Stimulated activated naive CD8-positive, alpha-beta T cell treated with anti-CD3 and anti-CD28 coated beads, Interleukin-15, amount 100 ng/mL, for 72 hours (primary cell): Measurements from ENCODE around the gene MAP1S.
A peak's percentile ranks its signal among the peaks of the same experiment; 100 is the strongest.

Source experiments
- ATAC-seq: fragments of 150-1000 bp; cut with Tn5 transposase; 2 replicates; pipeline ENCODE4 v1.10.0; 2021; ENCODE audit warnings: mild to moderate bottlenecking, moderate library complexity
- DNase-seq, 2 donors: peaks; one replicate each; pipeline ENCODE4 v3.0.0; 2021 to 2022
- H3K27ac Mint-ChIP-seq, 2 donors: one replicate each; pipeline ENCODE4 v1.8.0; 2022; ENCODE audit warnings: mild to moderate bottlenecking in 2 of 2, mixed read lengths in 2 of 2, moderate library complexity in 2 of 2
- H3K27me3 Mint-ChIP-seq: one replicate; pipeline ENCODE4 v1.8.0; 2022; ENCODE audit warnings: mixed read lengths
- H3K4me1 Mint-ChIP-seq: one replicate; pipeline ENCODE4 v1.8.0; 2022; ENCODE audit warnings: mild to moderate bottlenecking, mixed read lengths
- H3K4me3 Mint-ChIP-seq, 2 donors: one replicate each; pipeline ENCODE4 v1.8.0; 2022; ENCODE audit warnings: mild to moderate bottlenecking in 2 of 2, mixed read lengths in 2 of 2, moderate library complexity in 1 of 2
- H3K9me3 Mint-ChIP-seq, 2 donors: one replicate each; pipeline ENCODE4 v1.8.0; 2022; ENCODE audit warnings: mixed read lengths in 2 of 2

Gene MAP1S

DNA sequence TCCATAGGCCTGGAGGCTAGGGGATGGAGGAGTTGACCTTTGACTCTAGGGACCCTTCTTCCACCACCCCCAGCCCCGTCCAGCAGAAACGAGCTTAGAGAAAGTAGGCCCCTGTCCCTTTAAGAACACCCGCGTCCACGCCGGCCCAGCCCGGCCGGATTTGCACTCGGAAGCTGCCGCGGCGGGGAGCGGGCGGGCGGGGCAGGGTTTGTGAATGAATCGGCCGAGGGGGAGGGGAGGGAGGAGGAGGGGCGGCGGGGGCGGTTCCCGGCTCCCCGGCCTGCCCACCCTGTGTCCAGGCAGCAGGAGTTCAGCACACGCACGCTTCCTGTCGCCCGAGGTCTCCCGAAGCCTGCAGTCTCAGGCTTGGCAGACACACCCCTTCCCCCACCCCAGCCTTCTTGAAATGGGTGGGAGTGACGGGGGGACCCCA is 32.7 kb upstream of the MAP1S start:
- Mint-ChIP-seq H3K9me3 (no peaks in the 10 kb centered on the region), H3K27ac (no peak overlapping the region), H3K27me3 (peaks cover 88% of the 10 kb centered on the region), H3K4me1 (peaks cover 19% of the 10 kb centered on the region), H3K4me3 (no peak overlapping the region)
- ATAC-seq (peak; percentile 39), DNase-seq (no peak)

DNA sequence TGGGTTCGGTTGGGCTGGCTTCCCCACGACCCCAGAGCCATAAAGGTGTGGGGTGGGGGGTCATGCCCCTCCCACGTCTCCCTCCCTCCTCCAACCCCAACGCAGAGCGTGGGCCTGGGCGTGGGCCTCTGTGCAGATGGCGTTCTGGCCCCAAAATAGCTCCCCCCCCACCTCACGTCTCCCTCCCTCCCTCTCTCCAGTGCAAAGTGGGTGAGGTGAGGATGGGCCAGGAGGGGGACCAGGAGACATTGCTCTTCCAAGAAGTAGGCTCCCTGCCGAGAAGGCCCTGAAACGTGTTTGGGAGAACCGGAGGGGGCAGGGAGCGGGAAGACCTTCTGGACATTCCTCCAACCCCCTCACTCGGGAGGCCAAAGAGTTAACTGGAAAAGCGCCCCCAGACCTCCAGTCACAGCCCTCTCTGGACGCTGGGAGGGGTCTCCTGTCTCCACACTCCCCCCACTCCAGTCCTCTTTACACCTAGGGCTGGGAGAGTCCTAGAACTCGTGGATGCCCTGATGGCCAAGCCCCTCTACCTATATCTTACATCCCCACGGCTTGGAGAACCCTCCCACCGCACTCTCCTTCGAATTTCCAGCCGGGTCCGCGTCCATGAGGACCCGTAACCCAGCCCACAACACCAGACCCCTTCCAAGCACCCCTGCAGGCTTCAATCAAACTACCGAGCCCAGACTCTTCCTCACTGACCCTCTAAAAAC is 32.0 kb upstream of the MAP1S start:
- DNase-seq (no peak), ATAC-seq (no peak)
- peak overlapping the region in 1 of 2 donors; percentile 6 for H3K4me3 Mint-ChIP-seq
- H3K4me1 Mint-ChIP-seq = peaks cover 19% of the 10 kb centered on the region
- peaks cover 82% of the 10 kb centered on the region for H3K27me3 Mint-ChIP-seq
- H3K9me3 Mint-ChIP-seq = no peaks in the 10 kb centered on the region
- no peak overlapping the region for H3K27ac Mint-ChIP-seq

GRCh38 chr19:17687857-17688784 is 31.2 kb upstream of the MAP1S start, which contains the start of gene UNC13A:
Gene UNC13A, minus strand, starts transcription at chr19:17688354. Its CDS starts 155 bp downstream, at chr19:17688199.
- H3K9me3 Mint-ChIP-seq = no peaks in the 10 kb centered on the region
- peak within 1 kb of the TSS; percentile 4 to 6 for H3K4me3 Mint-ChIP-seq
- ATAC-seq (peak; percentile 70), DNase-seq (peak; percentile 34 to 40)
- H3K27me3 Mint-ChIP-seq = peaks cover 82% of the 10 kb centered on the region
- peaks cover 19% of the 10 kb centered on the region for H3K4me1 Mint-ChIP-seq
- no peak within 1 kb of the TSS for H3K27ac Mint-ChIP-seq

GRCh38 chr19:17688853-17689595 is 30.3 kb upstream of the MAP1S start:
- H3K4me3 Mint-ChIP-seq = peak overlapping the region in 1 of 2 donors; percentile 4
- DNase-seq = no peak
- H3K27ac Mint-ChIP-seq = no peak overlapping the region

GRCh38 chr19:17692566-17692965 is 26.7 kb upstream of the MAP1S start:
- Mint-ChIP-seq H3K4me3 (no peak overlapping the region), H3K4me1 (peaks cover 10% of the 10 kb centered on the region), H3K27me3 (peaks cover 67% of the 10 kb centered on the region), H3K9me3 (no peaks in the 10 kb centered on the region), H3K27ac (no peak overlapping the region)
- ATAC-seq = no peak
- no peak for DNase-seq

More at GRCh38 chr19:17688853-17689595, 30.3 kb upstream of the MAP1S start:
- Mint-ChIP-seq H3K4me1 (peaks cover 19% of the 10 kb centered on the region), H3K27me3 (peaks cover 79% of the 10 kb centered on the region), H3K9me3 (no peaks in the 10 kb centered on the region)
- ATAC-seq = no peak

DNA sequence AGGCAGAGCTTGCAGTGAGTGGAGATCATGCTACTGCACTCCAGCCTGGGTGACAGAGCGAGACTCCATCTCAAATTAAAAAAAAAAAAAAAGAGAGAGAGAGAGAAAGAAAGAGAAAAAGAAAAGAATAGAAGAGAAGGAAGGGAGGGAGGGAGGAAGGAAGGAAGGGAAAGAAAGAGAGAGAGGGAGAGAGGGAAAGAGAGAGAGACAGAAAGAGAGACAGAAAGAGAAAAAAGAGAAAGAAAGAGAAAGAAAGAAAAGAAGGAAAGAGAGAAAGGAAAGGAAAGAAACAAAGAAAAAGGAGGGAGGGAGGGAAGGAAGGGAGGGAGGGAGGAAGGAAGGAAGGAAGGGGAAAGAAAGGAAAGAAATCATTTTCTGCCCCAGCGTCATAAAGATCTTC is 24.1 kb upstream of the MAP1S start:
- H3K27ac Mint-ChIP-seq = no peak overlapping the region
- no peak for DNase-seq
- H3K4me3 Mint-ChIP-seq = no peak overlapping the region
- H3K4me1 Mint-ChIP-seq = no peaks in the 10 kb centered on the region
- peaks cover 71% of the 10 kb centered on the region for H3K27me3 Mint-ChIP-seq
- ATAC-seq = no peak
- H3K9me3 Mint-ChIP-seq = no peaks in the 10 kb centered on the region

GRCh38 chr19:17703824-17704463 is 15.3 kb upstream of the MAP1S start:
- no peak overlapping the region for H3K4me3 Mint-ChIP-seq
- DNase-seq (peak; percentile 64 to 71), ATAC-seq (peak; percentile 92)
- no peaks in the 10 kb centered on the region for H3K4me1 Mint-ChIP-seq
- no peaks in the 10 kb centered on the region for H3K9me3 Mint-ChIP-seq
- no peak overlapping the region for H3K27ac Mint-ChIP-seq
- peaks cover 18% of the 10 kb centered on the region for H3K27me3 Mint-ChIP-seq

DNA sequence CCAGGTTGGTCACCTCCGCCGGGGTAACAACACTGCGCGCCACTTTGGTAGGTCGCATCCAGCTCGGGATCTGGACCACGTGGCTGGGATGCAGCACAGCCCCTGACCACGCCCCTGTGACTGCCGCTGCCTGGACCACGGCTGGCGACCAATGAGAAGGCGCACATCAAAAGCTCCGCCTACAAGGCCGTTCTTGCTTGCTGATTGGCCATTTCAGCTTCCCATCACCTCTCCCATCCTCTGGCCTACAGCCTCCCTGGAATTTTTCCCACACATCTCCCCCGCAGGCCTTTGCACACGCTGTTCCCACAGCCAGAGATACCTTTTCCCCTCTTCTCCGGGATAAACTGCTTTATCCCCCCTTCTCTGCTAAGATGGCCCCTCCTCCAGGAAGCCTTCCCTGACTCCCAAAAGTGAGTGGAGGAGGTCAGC is 12.5 kb upstream of the MAP1S start:
- DNase-seq (no peak), ATAC-seq (no peak)
- no peak overlapping the region for H3K4me3 Mint-ChIP-seq

GRCh38 chr19:17711851-17712250 is 7.4 kb upstream of the MAP1S start:
- H3K27ac Mint-ChIP-seq = no peak overlapping the region
- no peaks in the 10 kb centered on the region for H3K9me3 Mint-ChIP-seq
- ATAC-seq (no peak), DNase-seq (no peak)
- H3K4me1 Mint-ChIP-seq = no peaks in the 10 kb centered on the region
- H3K4me3 Mint-ChIP-seq = no peak overlapping the region
- H3K27me3 Mint-ChIP-seq = no peaks in the 10 kb centered on the region

More for the DNA sequence above, 12.5 kb upstream of the MAP1S start:
- no peaks in the 10 kb centered on the region for H3K9me3 Mint-ChIP-seq
- no peak overlapping the region for H3K27ac Mint-ChIP-seq
- no peaks in the 10 kb centered on the region for H3K27me3 Mint-ChIP-seq
- no peaks in the 10 kb centered on the region for H3K4me1 Mint-ChIP-seq

GRCh38 chr19:17716309-17716929 is 2.9 kb upstream of the MAP1S start:
- H3K27ac Mint-ChIP-seq = no peak overlapping the region
- H3K27me3 Mint-ChIP-seq = peaks cover 8% of the 10 kb centered on the region
- ATAC-seq = no peak
- no peak overlapping the region for H3K4me3 Mint-ChIP-seq
- no peak for DNase-seq
- peaks cover 37% of the 10 kb centered on the region for H3K4me1 Mint-ChIP-seq
- H3K9me3 Mint-ChIP-seq = no peaks in the 10 kb centered on the region

DNA sequence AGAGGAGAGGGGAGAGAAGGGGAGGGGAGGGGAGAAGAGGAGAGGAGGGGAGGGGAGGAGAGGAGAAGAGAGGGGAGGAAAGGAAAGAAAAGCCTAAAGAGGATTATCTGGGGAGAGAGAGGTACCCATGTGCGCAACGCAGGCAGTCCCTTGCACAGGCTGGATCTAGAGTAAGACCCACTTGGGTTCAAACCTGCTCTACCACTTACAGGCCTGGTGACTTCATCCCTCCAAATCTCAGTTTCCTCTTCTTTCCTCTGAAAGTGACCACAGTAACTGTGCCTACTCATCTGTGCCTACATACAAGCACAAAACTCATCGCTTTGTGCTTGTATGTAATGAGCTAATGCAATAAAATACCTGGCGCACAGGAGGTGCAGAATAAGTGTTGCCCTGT is 732 bp upstream of the MAP1S start:
- Mint-ChIP-seq H3K4me3 (peak overlapping the region; percentile 89 to 90), H3K4me1 (peaks cover 45% of the 10 kb centered on the region), H3K9me3 (no peaks in the 10 kb centered on the region), H3K27ac (peak overlapping the region in 1 of 2 donors; percentile 96), H3K27me3 (peaks cover 8% of the 10 kb centered on the region)
- DNase-seq = peak in 1 of 2 donors; percentile 24
- ATAC-seq = peak; percentile 81

DNA sequence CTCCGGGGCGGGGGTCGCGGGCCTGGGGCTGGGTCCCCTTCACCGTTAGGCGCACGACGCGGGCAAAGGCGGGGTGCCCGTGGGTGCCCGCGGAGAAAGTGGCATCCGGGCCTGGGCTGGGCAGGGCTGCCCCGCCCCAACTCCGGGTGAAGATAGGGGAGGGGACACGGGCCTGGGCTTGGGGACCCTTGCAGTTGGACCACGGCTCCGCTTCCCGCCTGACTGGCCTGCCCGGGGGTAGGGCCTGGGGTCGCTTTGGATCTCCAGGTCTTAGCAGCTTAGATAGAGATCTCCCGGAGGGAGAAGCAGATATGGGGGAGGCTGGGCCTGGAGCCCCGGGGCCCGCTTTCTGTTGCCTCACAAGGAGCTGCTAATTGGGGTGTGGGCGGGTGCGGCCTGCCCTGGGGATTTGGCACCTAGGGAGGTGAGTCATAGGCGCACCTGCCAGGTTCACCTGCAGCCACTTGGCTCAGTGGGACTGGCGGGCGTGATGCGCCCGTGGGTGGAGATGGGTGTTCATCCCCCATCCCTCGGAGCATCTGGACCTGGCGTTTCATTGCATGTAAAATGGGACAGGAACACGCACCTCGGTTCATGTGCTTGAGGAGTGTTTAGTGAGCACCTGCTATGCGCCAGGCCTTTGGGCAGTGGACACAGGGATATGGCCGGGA is 585 bp downstream of the MAP1S start:
- ATAC-seq (peak; percentile 43), DNase-seq (peak in 1 of 2 donors; percentile 35)
- Mint-ChIP-seq H3K27ac (peak overlapping the region; percentile 91), H3K4me3 (peak overlapping the region; percentile 86 to 88), H3K27me3 (peaks cover 8% of the 10 kb centered on the region), H3K9me3 (no peaks in the 10 kb centered on the region), H3K4me1 (peaks cover 45% of the 10 kb centered on the region)

GRCh38 chr19:17720440-17720839 is 1.2 kb downstream of the MAP1S start:
- no peaks in the 10 kb centered on the region for H3K9me3 Mint-ChIP-seq
- H3K4me1 Mint-ChIP-seq = peaks cover 45% of the 10 kb centered on the region
- H3K27me3 Mint-ChIP-seq = peaks cover 8% of the 10 kb centered on the region
- peak overlapping the region; percentile 91 for H3K27ac Mint-ChIP-seq
- DNase-seq (no peak), ATAC-seq (no peak)
- H3K4me3 Mint-ChIP-seq = peak overlapping the region; percentile 86 to 88

GRCh38 chr19:17721111-17721628 is 1.9 kb downstream of the MAP1S start:
- Mint-ChIP-seq H3K4me1 (peaks cover 45% of the 10 kb centered on the region), H3K4me3 (peak overlapping the region; percentile 86 to 88), H3K27ac (peak overlapping the region in 1 of 2 donors; percentile 66), H3K27me3 (peaks cover 8% of the 10 kb centered on the region), H3K9me3 (no peaks in the 10 kb centered on the region)
- DNase-seq (no peak), ATAC-seq (no peak)
